ENCODE data around the gene TMEM87A.

DNA sequence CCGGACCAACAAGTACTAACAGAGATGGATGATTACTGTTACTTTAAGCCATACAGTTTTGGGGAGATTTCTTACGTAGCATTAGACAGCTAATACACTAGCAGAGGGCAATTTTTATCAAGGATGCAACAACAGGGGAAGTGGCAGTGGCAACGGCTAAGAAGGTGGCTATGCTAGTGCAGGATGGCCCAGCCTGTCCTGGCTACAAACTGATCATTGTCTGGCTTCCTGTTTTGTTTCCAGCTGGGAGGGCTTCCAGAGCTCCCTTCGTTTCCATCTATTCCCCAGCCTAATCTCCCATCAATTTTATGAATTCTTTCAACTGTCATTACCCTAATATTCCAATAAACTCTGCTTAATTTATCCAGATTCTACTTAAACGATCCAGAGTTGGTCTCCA is 100.8 kb downstream of the TMEM87A start:
- TF ChIP-seq, protein P1, sequence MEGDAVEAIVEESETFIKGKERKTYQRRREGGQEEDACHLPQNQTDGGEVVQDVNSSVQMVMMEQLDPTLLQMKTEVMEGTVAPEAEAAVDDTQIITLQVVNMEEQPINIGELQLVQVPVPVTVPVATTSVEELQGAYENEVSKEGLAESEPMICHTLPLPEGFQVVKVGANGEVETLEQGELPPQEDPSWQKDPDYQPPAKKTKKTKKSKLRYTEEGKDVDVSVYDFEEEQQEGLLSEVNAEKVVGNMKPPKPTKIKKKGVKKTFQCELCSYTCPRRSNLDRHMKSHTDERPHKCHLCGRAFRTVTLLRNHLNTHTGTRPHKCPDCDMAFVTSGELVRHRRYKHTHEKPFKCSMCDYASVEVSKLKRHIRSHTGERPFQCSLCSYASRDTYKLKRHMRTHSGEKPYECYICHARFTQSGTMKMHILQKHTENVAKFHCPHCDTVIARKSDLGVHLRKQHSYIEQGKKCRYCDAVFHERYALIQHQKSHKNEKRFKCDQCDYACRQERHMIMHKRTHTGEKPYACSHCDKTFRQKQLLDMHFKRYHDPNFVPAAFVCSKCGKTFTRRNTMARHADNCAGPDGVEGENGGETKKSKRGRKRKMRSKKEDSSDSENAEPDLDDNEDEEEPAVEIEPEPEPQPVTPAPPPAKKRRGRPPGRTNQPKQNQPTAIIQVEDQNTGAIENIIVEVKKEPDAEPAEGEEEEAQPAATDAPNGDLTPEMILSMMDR (IDR thresholded peaks at IDR 0.05; ENCODE audit: insufficient read depth, low read length) = no peak
- TF ChIP-seq POLR2AphosphoS5 (IDR thresholded peaks at IDR 0.05; ENCODE audit: low read depth) = no peak

Data from HL-60 (cell line).